Urothelium cell line (cell line): ENCODE measurements around the gene IFNG-AS1.

ENCODE experiments used
- DNase-seq: peaks from one replicate; pipeline ENCODE4 v3.0.0; 2011; ENCODE audit warnings: low spot score, mixed read lengths
- FAIRE-seq: peaks from 2 replicates; lab custom pipeline; 2011; peaks lifted over from hg19 to GRCh38; lab: Jason Lieb, UNC

Gene IFNG-AS1

GRCh38 chr12:67989184-67989920 is at the start of gene IFNG-AS1:
Gene IFNG-AS1, plus strand, starts transcription at chr12:67989447.
- DNase-seq, result no peak
- FAIRE-seq, result no peak

DNA sequence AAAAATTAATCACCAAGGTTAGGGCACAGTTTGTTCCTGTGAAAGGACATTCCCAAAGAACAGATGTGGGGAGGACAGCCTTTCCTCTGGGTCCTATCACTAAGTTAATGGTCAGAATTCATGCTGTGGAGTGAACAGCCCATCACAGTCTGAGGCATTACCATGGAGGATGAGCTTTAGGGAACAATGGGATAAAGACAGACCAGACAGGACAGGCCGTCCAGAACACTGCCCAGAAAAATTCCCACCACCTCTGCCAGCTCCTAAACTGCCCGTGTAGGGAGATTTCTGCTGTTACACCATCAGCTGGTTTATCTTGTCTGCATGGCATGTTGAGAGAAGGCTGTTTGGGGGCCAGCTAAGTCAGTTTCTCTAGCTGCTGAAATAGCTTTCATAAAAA is 49.6 kb upstream of the IFNG-AS1 start:
- FAIRE-seq, result no peak
- DNase-seq, result no peak

DNA sequence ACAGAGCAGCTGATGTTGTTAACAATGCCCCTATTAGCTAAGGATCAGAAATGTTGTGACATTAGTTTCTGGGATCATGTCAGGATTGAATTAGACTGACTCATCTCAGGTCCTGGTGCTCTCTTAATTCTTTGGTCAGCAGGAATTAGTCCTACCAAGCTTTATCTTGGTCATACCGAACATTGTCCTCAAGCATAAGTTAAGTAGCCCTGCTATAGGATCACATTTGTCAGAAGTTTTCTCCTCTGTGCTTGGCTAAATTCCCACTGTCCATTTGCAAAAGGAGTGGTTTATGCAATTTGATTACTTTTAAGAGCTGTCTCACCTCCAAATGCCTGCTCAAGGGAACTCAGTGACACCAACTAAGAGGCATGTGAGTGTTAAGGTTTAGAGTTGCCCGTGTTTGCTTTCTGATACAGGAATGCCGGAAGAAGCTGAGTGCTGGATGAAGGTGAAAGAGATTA is 48.4 kb upstream of the IFNG-AS1 start:
- no peak for FAIRE-seq
- no peak for DNase-seq

GRCh38 chr12:67942724-67943123 is 46.5 kb upstream of the IFNG-AS1 start:
- FAIRE-seq (no peak), DNase-seq (no peak)

DNA sequence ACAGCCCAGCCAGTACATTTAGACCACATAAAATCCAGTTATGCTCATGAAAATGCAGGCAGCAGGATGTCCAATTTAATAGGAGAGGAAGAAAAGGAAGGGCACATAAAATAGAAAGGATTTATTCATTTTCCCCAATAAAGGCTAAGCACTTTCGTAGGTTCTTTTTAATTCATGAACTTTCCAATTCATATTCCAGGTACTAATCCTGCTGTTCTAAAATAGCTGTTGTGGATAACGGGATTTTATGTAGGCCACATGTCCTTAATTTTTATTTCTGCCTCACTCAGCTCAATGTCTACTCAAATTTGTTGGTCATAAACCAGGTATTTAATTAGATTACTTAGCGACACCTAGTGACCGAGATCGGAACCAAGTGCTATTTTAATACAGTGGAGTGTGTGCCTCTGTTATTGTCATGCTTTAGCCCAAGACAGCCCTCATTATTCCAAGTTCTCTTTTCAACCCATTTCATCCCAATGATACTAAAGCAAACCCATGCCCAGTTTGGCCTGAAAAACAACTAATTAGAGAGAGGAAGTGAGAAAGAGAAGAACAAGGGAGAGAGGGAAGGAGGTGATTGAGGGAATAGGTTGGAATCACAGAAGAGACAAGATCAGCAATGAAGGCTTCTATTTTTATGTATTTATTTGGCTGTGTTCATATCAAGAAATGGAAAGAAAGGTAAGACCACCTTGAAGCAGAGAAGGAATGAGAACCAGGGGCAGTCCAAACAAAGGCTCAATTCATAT is 45.9 kb upstream of the IFNG-AS1 start:
- DNase-seq, result no peak
- no peak for FAIRE-seq

GRCh38 chr12:67944093-67944492 is 45.2 kb upstream of the IFNG-AS1 start:
- FAIRE-seq, result no peak
- no peak for DNase-seq

GRCh38 chr12:67952787-67953186 is 36.5 kb upstream of the IFNG-AS1 start:
- no peak for DNase-seq
- FAIRE-seq, result no peak

- no peak for FAIRE-seq
- DNase-seq, result no peak
Observed at GRCh38 chr12:67957383-67957782, 31.9 kb upstream of the IFNG-AS1 start.

DNA sequence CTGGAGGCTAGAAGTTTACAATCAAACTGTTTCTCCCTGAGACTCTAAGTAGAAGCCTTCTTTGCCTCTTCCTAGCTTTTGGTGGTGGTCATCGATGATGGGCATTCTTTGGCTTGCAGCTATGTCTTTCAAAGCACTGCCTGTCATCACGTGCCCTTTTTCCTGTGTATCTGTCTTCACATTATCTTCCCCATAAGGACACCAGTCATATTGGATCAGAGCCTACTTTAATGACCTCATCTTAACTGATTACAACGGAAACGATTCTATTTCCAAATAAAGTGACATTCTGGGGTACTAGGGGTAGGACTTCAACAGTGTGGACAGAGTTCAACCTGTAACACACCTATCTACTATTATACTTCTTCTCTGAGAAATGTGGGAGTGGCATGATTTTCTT is 31.1 kb upstream of the IFNG-AS1 start:
- DNase-seq (no peak), FAIRE-seq (no peak)

GRCh38 chr12:67964456-67964855 is 24.8 kb upstream of the IFNG-AS1 start:
- DNase-seq, result no peak

GRCh38 chr12:67966560-67966959 is 22.7 kb upstream of the IFNG-AS1 start:
- FAIRE-seq (no peak), DNase-seq (no peak)

More at GRCh38 chr12:67964456-67964855, 24.8 kb upstream of the IFNG-AS1 start:
- FAIRE-seq, result no peak

DNA sequence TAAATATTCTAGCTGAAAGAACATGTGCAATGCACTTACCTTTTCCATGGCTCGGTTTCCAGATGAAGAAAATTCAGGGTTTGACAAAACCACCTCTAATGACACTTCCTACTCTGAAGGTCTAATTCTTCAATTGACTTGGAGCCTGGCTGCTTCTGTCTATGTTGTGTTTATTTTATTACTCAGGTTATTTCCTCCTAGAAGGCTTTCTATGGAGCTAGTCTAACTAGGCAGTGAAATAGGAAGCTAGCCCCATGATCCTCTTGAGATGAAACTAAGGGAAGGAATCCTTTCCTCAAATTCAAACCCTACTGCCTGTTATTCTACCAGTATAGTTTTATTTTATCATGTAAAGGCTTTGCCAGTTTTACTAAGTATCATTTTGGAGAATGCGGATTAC is 20.9 kb upstream of the IFNG-AS1 start:
- DNase-seq (no peak), FAIRE-seq (no peak)

- FAIRE-seq (no peak), DNase-seq (no peak)
Observed at GRCh38 chr12:67968725-67969124, 20.5 kb upstream of the IFNG-AS1 start.

DNA sequence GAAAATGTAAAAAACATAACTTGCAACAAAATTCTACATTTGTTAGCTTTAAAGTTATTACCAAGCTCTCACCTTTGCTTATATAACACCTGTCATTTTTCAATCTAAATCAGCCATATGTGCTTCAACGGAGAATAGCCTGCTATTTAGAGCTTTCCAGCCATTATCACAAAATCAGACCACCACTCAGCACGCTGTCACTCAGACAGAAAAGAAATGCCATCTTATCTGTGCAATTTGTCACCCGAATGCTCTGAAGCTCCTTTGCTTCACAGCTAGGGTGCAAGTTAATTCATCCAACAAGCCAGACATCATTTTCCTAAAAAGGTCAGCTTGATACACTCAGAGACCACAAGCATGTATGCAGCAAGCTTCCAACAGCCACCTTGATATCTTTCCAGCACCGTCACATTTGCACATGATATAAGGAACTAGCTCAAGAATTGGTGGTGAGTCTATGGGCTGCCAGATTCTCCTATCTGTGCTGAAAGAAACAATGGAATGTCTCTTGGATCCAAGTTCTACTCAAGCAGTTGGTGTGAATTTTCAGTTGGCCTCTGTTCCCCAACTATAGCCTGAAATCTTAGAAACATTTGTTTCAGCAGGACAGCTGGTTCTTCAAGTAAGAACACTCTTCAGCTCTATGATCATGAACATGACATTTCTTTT is 20.0 kb upstream of the IFNG-AS1 start:
- DNase-seq, result no peak
- no peak for FAIRE-seq

GRCh38 chr12:67977668-67978067 is 11.6 kb upstream of the IFNG-AS1 start:
- DNase-seq (no peak), FAIRE-seq (no peak)

- no peak for DNase-seq
- FAIRE-seq, result no peak
Observed at GRCh38 chr12:67980391-67980790, 8.9 kb upstream of the IFNG-AS1 start.

DNA sequence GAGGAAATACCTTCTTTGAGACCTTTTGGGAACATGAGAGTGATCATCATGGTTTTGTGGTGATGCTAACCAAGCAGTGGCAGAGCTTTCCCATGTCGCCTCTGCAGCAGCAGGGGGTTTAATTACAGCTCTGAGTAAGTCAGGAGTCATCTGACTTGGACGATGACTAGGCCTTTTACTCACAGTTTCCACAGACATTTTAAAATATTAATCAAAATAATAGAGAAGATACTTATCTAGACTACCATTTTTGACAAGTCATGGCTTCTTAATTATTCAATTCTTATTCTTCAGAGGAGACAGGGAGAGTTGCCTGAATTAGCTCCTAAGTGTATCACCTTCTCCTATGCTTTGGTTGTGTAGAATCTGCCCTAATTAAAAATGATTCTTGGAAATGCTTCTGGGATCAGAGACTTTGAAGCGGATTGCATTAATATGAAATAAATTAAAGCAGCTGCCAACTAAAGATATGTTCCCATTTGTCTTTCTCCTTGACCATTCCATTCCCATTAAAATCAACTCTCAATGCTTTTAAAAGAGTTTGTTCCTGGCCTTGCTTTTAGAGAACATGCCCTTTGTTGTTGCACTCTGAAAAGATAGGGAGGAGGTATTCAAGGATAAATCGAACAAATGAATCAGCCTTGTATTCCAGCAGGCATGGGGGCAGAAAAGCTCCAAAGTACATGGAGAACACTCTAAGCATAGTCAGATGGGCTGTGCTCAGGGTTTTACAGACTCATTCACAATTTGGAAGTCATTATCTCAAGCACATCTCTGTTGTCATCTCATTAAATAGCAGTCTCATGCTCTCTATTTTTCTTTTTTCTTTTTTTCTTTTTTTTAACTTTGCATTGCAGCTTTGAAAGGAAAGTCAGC is 7.7 kb upstream of the IFNG-AS1 start:
- peak; percentile 40 for DNase-seq

GRCh38 chr12:67982164-67982563 is 7.1 kb upstream of the IFNG-AS1 start:
- FAIRE-seq, result no peak
- DNase-seq, result no peak

More for the DNA sequence above, 7.7 kb upstream of the IFNG-AS1 start:
- no peak for FAIRE-seq

DNA sequence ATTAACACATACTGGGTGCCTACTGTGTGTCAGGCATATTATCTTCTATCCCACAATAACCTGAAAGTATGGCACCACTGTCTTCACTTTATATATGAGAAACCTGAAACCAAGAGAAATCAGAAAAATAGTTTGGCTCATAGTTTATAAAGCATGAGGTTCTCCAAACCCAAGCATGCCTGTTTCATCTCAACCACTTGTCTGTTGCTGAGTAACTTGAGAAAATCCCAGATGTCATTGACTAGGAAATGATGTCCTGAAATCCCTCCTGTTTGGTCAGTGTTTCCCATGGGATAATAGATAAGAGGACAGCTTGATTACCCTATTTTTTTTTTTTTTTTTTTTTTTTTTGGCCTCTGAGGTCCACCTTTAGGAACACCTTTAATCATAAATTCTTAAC is 2.6 kb upstream of the IFNG-AS1 start:
- DNase-seq, result no peak
- no peak for FAIRE-seq

DNA sequence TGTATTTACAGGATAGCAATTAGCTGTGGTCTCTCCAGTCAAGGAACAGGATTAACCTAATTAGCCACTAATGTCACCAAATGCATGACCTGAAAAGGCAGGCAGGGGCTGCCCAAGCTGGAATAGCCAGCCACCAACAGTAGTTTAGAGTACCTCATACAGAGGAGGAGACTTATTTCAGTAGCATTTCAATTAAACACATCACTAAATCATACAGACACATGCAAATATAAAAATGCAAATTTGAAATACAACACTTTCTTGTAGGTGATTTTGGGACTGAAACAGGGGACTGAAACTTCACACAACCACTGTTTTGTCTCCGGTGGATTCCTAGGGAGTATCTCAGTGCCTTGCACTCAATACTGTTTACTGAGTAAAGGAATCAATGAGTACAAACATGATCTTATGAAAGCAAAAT is 636 bp upstream of the IFNG-AS1 start:
- FAIRE-seq (no peak), DNase-seq (no peak)

GRCh38 chr12:67991158-67991557 is 1.9 kb downstream of the IFNG-AS1 start:
- no peak for DNase-seq
- no peak for FAIRE-seq
